GM23338 (cell line): ENCODE measurements around the gene OR1L1. TPM values are rescaled to one million over a fixed set of nuclear protein-coding genes. Genes with fewer than 3 reads are reported as not detected.

Source experiments
- ATAC-seq: fragments of 200-7000 bp; cut with Tn5 transposase; 3 replicates; pipeline ENCODE4 v1.9.1; 2020
- DNase-seq: peaks from one replicate; pipeline ENCODE4 v3.0.0-alpha.2; 2015; ENCODE audit warnings: low spot score
- H2AFZ ChIP-seq: fragments of 200-600 bp; sonication (generic); 2 replicates; pipeline ENCODE4 v1.8.0; 2016; ENCODE audit warnings: antibody characterized with exemption, mild to moderate bottlenecking, moderate library complexity
- H3F3A ChIP-seq: fragments of 200-600 bp; sonication (generic); replicated peaks from 2 replicates; pipeline ENCODE4 v1.8.0; 2017; ENCODE audit warnings: antibody characterized with exemption, mixed run types, low read depth
- H3K27ac ChIP-seq: fragments of 200-600 bp; sonication (generic); 2 replicates; pipeline ENCODE4 v1.6.1; 2016; ENCODE audit warnings: low read depth
- H3K27me3 ChIP-seq: fragments of 200-600 bp; sonication (generic); 2 replicates; pipeline ENCODE4 v1.8.0; 2016; ENCODE audit warnings: mild to moderate bottlenecking, mixed run types, moderate library complexity; ENCODE audit not compliant: insufficient read depth
- H3K36me3 ChIP-seq: fragments of 200-600 bp; sonication (generic); 2 replicates; pipeline ENCODE4 v1.8.0; 2016; ENCODE audit warnings: mild to moderate bottlenecking; ENCODE audit not compliant: insufficient read depth
- H3K4me1 ChIP-seq: fragments of 200-600 bp; sonication (generic); 2 replicates; pipeline ENCODE4 v1.8.0; 2016; ENCODE audit warnings: mild to moderate bottlenecking, moderate library complexity; ENCODE audit not compliant: insufficient read depth
- H3K4me2 ChIP-seq: fragments of 200-600 bp; sonication (generic); 2 replicates; pipeline ENCODE4 v1.7.1; 2017; ENCODE audit warnings: mixed run types
- H3K4me3 ChIP-seq: fragments of 200-600 bp; sonication (generic); 2 replicates; pipeline ENCODE4 v1.6.1; 2016; ENCODE audit warnings: mixed run types
- H3K79me2 ChIP-seq: fragments of 200-600 bp; sonication (generic); replicated peaks from 2 replicates; pipeline ENCODE4 v1.8.0; 2017; ENCODE audit warnings: mild to moderate bottlenecking; ENCODE audit not compliant: insufficient read depth
- H3K9me2 ChIP-seq: fragments of 200-600 bp; sonication (generic); 2 replicates; pipeline ENCODE4 v1.8.0; 2017; ENCODE audit not compliant: insufficient read depth
- H4K20me1 ChIP-seq: fragments of 200-600 bp; sonication (generic); replicated peaks from 2 replicates; pipeline ENCODE4 v1.8.0; 2017; ENCODE audit warnings: mild to moderate bottlenecking; ENCODE audit not compliant: insufficient read depth
- H3K27ac Mint-ChIP-seq: 2 replicates; pipeline ENCODE4 v1.8.0; 2020; ENCODE audit warnings: inconsistent platforms, mild to moderate bottlenecking, moderate library complexity, mixed read lengths
- H3K27me3 Mint-ChIP-seq: 3 replicates; pipeline ENCODE4 v1.8.0; 2022; ENCODE audit warnings: low read depth, mild to moderate bottlenecking, moderate library complexity, mixed read lengths, inconsistent platforms; ENCODE audit not compliant: insufficient read depth, poor library complexity
- H3K36me3 Mint-ChIP-seq: 3 replicates; pipeline ENCODE4 v1.8.0; 2021; ENCODE audit warnings: low read depth, mild to moderate bottlenecking, inconsistent platforms, moderate library complexity, mixed read lengths
- H3K4me1 Mint-ChIP-seq: 3 replicates; pipeline ENCODE4 v1.8.0; 2020; ENCODE audit warnings: mild to moderate bottlenecking, inconsistent platforms, mixed read lengths
- H3K4me3 Mint-ChIP-seq: 3 replicates; pipeline ENCODE4 v1.8.0; 2021; ENCODE audit warnings: moderate library complexity, mild to moderate bottlenecking, inconsistent platforms, mixed read lengths
- H3K9me3 Mint-ChIP-seq: 3 replicates; pipeline ENCODE4 v1.8.0; 2020; ENCODE audit warnings: moderate library complexity, mild to moderate bottlenecking, inconsistent platforms, mixed read lengths
- ETS1 ChIP-seq: IDR thresholded peaks from 2 replicates; pipeline ENCODE4 v1.6.1; 2016; ENCODE audit warnings: antibody characterized with exemption
- EZH2 ChIP-seq: fragments of 200-600 bp; sonication (generic); IDR thresholded peaks from one replicate; pipeline ENCODE4 v1.8.0; 2017; ENCODE audit warnings: antibody characterized with exemption, mild to moderate bottlenecking, low read depth; ENCODE audit not compliant: unreplicated experiment
- EZH2phosphoT487 ChIP-seq: fragments of 200-600 bp; sonication (generic); IDR thresholded peaks from one replicate; pipeline ENCODE4 v1.8.1; 2018; ENCODE audit warnings: antibody characterized with exemption; ENCODE audit not compliant: unreplicated experiment
- NANOG ChIP-seq: IDR thresholded peaks from 2 replicates; pipeline ENCODE4 v1.6.1; 2016; ENCODE audit warnings: antibody characterized with exemption, borderline replicate concordance
- POLR2AphosphoS5 ChIP-seq: IDR thresholded peaks from 2 replicates; pipeline ENCODE4 v1.6.1; 2016; ENCODE audit warnings: antibody characterized with exemption, low read depth
- STAT1 ChIP-seq: IDR thresholded peaks from one replicate; pipeline ENCODE4 v1.6.1; 2016; ENCODE audit warnings: antibody characterized with exemption; ENCODE audit not compliant: unreplicated experiment
- ZNF114 ChIP-seq: fragments of 250-450 bp; sonication (Bioruptor Pico); IDR thresholded peaks from 2 replicates; pipeline ENCODE4 v1.5.0; 2020; ENCODE audit warnings: mild to moderate bottlenecking, moderate library complexity
- ZNF331 ChIP-seq: fragments of 250-450 bp; sonication (Bioruptor Pico); IDR thresholded peaks from 2 replicates; pipeline ENCODE4 v1.5.0; 2020; ENCODE audit warnings: low read depth, mild to moderate bottlenecking, moderate library complexity
- polyA plus RNA-seq: library from polyadenylated mRNA; unstranded; fragments of >200 nt; fragmentation: Nextera tagmentation; extraction: Ambion mirVana; gene quantifications from 2 replicates; pipeline ENCODE4 v1.2.1, GENCODE V29; 2016
- total RNA-seq: library from RNA; depleted of rRNA; stranded (reverse); fragments of >200 nt; shearing (Covaris generic); gene quantifications from 2 replicates; pipeline ENCODE4 v1.2.3, GENCODE V29; 2014
- TF ChIP-seq, protein P1 (sequence below), 2 experiments: fragments of 200-600 bp in 1 of 2; sonication (generic) in 1 of 2; conservative IDR thresholded peaks; 2 replicates each; pipeline versions ENCODE4 v1.5.1 to v1.6.1; 2016 to 2017; ENCODE audit warnings: antibody characterized with exemption in 2 of 2, low read depth in 2 of 2, mild to moderate bottlenecking in 2 of 2, moderate library complexity in 1 of 2
- TF ChIP-seq, protein P2 (sequence below): fragments of 250-450 bp; sonication (Bioruptor Pico); IDR thresholded peaks from 2 replicates; pipeline ENCODE4 v1.5.0; 2020; ENCODE audit warnings: mild to moderate bottlenecking, moderate library complexity

Gene OR1L1
- total and polyA plus RNA-seq, 2 experiments from 2014 or later: not detected

- Histone ChIP-seq H3K4me2 (no peak within 1 kb of the TSS), H3K79me2 (no peaks in the 10 kb centered on the region), H3K27me3 (no peaks in the 10 kb centered on the region), H3K4me1 (no peaks in the 10 kb centered on the region), H4K20me1 (no peaks in the 10 kb centered on the region), H3K9me2 (no peaks in the 10 kb centered on the region), H3K4me3 (no peak within 1 kb of the TSS), H3K36me3 (no peaks in the 10 kb centered on the region; the same call in 1 of the 2 replicates), H3K27ac (no peak within 1 kb of the TSS), H3F3A (no peaks in the 10 kb centered on the region), H2AFZ (no peak within 1 kb of the TSS)
- no peaks in the 10 kb centered on the region; the same call in 2 of the 3 replicates for H3K4me1 Mint-ChIP-seq
- TF ChIP-seq EZH2: no peak
- TF ChIP-seq ETS1: no peak
- TF ChIP-seq STAT1: no peak
- no peak for TF ChIP-seq NANOG
- TF ChIP-seq, protein P1, sequence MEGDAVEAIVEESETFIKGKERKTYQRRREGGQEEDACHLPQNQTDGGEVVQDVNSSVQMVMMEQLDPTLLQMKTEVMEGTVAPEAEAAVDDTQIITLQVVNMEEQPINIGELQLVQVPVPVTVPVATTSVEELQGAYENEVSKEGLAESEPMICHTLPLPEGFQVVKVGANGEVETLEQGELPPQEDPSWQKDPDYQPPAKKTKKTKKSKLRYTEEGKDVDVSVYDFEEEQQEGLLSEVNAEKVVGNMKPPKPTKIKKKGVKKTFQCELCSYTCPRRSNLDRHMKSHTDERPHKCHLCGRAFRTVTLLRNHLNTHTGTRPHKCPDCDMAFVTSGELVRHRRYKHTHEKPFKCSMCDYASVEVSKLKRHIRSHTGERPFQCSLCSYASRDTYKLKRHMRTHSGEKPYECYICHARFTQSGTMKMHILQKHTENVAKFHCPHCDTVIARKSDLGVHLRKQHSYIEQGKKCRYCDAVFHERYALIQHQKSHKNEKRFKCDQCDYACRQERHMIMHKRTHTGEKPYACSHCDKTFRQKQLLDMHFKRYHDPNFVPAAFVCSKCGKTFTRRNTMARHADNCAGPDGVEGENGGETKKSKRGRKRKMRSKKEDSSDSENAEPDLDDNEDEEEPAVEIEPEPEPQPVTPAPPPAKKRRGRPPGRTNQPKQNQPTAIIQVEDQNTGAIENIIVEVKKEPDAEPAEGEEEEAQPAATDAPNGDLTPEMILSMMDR (conservative IDR thresholded peaks at IDR 0.05; ENCODE audit: low read depth in 2 of 2): no peak
- no peak for TF ChIP-seq ZNF331 (CRISPR knock-in tag)
- no peak for TF ChIP-seq EZH2phosphoT487
- TF ChIP-seq, protein P2, sequence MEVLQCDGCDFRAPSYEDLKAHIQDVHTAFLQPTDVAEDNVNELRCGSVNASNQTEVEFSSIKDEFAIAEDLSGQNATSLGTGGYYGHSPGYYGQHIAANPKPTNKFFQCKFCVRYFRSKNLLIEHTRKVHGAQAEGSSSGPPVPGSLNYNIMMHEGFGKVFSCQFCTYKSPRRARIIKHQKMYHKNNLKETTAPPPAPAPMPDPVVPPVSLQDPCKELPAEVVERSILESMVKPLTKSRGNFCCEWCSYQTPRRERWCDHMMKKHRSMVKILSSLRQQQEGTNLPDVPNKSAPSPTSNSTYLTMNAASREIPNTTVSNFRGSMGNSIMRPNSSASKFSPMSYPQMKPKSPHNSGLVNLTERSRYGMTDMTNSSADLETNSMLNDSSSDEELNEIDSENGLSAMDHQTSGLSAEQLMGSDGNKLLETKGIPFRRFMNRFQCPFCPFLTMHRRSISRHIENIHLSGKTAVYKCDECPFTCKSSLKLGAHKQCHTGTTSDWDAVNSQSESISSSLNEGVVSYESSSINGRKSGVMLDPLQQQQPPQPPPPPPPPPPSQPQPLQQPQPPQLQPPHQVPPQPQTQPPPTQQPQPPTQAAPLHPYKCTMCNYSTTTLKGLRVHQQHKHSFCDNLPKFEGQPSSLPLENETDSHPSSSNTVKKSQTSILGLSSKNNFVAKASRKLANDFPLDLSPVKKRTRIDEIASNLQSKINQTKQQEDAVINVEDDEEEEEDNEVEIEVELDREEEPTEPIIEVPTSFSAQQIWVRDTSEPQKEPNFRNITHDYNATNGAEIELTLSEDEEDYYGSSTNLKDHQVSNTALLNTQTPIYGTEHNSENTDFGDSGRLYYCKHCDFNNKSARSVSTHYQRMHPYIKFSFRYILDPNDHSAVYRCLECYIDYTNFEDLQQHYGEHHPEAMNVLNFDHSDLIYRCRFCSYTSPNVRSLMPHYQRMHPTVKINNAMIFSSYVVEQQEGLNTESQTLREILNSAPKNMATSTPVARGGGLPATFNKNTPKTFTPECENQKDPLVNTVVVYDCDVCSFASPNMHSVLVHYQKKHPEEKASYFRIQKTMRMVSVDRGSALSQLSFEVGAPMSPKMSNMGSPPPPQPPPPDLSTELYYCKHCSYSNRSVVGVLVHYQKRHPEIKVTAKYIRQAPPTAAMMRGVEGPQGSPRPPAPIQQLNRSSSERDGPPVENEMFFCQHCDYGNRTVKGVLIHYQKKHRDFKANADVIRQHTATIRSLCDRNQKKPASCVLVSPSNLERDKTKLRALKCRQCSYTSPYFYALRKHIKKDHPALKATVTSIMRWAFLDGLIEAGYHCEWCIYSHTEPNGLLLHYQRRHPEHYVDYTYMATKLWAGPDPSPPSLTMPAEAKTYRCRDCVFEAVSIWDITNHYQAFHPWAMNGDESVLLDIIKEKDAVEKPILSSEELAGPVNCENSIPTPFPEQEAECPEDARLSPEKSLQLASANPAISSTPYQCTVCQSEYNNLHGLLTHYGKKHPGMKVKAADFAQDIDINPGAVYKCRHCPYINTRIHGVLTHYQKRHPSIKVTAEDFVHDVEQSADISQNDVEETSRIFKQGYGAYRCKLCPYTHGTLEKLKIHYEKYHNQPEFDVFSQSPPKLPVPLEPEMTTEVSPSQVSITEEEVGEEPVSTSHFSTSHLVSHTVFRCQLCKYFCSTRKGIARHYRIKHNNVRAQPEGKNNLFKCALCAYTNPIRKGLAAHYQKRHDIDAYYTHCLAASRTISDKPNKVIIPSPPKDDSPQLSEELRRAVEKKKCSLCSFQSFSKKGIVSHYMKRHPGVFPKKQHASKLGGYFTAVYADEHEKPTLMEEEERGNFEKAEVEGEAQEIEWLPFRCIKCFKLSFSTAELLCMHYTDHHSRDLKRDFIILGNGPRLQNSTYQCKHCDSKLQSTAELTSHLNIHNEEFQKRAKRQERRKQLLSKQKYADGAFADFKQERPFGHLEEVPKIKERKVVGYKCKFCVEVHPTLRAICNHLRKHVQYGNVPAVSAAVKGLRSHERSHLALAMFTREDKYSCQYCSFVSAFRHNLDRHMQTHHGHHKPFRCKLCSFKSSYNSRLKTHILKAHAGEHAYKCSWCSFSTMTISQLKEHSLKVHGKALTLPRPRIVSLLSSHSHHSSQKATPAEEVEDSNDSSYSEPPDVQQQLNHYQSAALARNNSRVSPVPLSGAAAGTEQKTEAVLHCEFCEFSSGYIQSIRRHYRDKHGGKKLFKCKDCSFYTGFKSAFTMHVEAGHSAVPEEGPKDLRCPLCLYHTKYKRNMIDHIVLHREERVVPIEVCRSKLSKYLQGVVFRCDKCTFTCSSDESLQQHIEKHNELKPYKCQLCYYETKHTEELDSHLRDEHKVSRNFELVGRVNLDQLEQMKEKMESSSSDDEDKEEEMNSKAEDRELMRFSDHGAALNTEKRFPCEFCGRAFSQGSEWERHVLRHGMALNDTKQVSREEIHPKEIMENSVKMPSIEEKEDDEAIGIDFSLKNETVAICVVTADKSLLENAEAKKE: no peak
- no peak for TF ChIP-seq ZNF114
- no peak for TF ChIP-seq POLR2AphosphoS5
- peaks cover 89% of the 10 kb centered on the region for H3K9me3 Mint-ChIP-seq
- H3K27ac Mint-ChIP-seq: no peak within 1 kb of the TSS
- peaks cover 2% of the 10 kb centered on the region for H3K27me3 Mint-ChIP-seq
- H3K36me3 Mint-ChIP-seq: peaks cover 11% of the 10 kb centered on the region
- DNase-seq (no peak), ATAC-seq (no peak)
- H3K4me3 Mint-ChIP-seq: no peak within 1 kb of the TSS
These were observed 4.0 kb upstream of the OR1L1 start, which contains the start of gene OR1B1 for GRCh38 chr9:122657527-122657926. OR1B1 (minus strand) TSS chr9:122657627.
